ENCODE measurements around the gene CHRM4.
A peak's percentile ranks its signal among the peaks of the same experiment; 100 is the strongest.

Gene CHRM4

DNA sequence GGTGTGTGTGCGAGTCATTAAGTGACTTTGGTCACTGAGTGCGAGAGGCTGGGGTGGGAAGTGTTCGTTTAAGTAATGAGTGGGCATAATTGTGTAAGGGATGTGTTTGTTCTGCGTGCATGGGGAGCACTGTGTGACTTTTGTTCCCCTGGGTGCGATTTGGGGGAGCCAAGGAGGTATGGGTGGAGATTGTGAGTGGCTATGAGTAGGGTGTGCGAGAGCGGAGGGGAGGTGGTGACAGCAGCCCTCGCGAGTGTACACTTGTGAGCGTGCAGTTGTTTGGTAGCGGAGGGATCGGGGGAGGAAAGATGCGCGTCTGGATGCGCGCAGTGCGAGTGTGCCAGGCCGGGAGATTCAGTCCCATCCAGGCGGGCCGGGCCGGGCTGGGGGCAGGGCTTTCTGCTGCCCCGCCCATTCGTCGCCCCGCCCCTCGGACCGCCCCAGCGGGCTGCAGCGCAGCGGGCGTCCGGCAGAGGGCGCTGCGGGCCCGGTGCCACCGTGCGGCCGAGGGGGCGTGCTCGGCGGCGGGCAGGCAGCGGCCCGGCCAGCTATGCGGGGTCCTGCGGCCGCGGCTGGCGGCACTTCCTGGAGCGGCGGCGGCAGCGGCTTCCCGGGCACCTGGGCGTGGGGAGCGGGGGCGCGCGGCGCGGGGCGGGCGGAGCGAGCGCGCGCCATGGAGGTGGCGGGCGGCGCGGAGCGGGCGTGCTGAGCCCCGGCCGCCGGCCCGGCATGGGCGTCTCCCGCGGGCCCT is 44.5 kb downstream of the CHRM4 start, which contains the start of gene DGKZ:
Gene DGKZ, plus strand, starts transcription at position 578 of the 751 bp plus-strand sequence. CDS start 197 bp downstream, outside the sequence.
- peak; percentile 89 for DNase-seq

DNA sequence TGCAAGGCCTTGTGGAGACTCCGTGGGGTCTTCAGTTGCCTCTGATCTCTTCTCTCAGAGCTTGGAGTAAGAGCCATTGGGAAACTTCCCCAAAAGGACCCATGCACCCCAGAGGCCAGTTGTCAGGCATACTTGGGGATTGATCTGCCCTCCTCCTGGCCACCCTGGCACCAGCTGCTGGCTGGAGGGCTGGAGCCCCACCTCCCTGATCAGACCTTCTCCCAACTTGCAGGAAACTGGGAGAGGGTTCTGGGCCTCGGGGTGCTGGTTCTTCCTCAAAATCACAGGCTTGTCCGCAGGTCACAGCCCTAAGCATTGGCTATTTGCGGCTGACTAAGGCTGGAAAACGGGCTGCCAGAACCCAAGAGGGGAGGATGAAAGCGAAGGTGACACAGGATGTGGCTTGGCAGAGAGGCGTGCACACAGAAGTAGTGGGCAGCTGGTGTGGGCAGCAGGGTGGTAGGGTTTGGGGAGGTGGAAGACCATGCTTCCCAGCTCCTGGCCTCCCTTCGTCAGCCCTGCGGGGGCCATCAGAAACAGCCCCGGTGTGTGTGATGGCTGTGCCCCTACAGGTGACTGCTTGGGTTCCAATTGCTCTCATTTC is 45.6 kb downstream of the CHRM4 start:
- peak; percentile 45 for DNase-seq

DNA sequence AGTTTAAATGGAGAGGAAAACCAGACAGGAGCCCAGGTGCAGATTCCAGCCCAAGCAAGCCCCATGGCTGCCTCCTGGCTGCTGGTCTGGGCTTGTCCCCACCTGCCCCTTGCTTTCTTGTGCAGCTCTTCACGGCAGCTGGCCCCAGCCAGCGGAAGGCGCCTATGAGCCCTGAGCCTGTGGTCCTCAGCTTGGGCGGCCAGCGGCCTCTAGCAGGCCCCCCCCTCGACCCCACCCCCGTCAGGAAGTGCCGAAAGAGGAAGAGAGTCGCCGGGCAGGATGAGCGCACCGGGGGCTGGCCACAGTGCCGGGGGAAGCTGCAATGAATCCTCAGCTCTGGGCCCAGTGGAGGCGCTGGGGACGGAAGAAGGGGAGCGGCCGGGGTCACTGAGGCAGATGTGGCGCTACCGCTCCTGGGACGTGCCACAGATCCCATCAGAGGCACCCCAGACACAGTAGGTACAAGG is 46.4 kb downstream of the CHRM4 start:
- DNase-seq = no peak

DNA sequence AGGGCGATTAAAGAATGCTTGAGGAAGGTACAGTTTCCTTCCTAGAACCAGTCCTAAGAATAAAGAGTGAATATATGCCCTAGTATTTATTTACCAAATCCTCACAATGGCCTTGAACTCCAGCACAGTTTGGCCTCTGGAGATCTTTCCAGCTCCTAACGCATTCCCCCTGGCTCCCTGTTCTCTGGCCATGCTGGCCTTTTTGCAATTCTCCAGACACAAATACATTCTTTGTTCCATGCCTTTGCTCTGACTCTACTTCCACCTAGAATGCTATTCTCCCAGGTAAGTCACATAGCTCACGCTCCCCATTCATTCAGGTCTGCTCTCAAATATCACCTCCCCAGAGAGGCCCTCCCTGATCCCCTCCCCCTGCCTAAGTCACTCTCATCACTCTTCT is 48.1 kb downstream of the CHRM4 start:
- no peak for DNase-seq

DNA sequence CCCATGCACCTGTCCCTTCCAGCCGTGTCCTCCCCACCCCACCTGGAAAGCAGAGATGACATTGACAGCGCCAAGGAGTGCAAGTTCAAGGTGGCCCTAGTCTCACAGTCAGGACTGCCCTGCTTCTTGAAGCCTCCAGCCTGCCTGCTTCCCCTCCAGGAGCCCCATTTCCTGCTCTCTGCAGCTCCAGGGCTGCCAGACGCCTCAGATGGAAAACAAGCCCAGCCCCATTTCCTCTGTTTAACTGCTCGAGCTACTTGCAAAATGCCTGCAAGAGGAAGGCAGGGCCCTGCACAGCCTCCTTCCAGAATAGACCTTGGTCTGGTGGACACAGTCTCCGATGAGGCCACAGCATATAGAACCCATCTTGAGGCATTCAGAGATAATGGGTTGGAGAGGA is 49.3 kb downstream of the CHRM4 start:
- DNase-seq = no peak

DNA sequence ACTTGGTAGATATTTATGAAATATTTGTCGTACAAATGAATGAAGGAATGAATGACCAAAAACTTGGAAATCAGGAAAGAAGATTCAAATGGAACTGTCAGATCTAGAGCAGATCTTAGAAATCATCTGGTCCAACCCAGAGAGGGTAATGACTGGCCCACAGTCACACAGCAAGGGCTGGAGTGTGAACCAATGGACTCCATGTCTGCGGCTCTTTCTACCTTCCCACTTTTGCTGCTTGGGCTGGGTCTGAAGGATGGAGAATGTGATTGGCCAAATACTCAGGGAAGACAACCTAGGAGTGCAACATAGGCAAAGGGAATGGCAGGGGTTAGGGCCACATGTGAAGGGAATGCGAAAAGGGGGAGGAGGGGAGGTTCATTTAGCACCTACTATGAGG is 50.1 kb downstream of the CHRM4 start:
- DNase-seq = no peak

DNA sequence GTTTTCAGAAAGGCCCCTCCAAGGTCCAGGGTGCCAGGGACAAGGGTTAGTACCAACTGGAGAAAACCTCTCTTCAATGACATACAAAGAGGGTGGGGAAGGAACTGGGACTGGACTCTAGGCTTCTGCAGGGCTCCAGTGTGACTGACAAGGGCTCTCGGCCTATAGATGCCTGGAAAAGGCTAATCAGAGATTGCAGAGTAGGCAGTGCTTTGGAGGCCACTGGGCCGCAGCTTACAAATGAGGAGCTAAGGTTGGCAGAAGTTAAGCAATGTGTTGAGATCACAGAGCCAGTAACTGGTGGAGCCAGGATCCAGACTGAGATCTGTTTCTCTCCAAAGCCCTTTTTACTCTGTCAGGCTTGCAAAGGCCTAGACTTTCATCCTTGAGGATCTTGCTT is 51.8 kb downstream of the CHRM4 start:
- DNase-seq = no peak

DNA sequence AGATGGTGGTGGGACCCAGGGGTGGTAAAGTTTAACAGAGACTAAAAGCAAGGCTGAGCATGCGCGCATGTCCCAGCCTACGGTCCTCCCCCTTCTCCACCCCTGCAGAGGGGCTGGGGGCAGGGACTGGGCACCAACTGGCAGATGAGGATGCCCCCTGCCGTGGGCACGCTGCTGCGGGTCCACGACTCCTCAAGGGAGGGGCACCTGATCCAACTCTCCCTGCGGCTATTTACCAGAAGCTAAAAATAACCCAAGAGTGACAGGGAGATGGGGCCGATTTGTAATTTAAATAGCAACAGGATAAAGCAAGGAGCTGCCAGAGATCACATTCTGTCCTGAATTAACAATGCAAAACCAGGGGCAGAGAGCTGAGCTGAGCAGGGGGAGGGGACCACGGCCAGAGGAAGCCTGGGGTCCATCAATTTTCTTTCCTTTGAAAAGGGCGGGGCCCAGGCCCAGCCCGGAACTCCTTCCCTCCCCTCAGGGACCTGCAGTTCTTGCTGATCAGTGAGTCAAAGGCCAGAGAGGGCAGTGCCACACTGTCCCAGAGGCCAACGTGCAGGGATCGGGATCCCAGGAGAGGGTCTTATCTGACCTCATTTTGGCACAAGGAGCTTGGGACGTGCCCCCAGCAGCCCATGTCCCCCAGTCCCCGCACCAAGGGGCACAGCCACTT is 52.4 kb downstream of the CHRM4 start:
- no peak for DNase-seq

DNA sequence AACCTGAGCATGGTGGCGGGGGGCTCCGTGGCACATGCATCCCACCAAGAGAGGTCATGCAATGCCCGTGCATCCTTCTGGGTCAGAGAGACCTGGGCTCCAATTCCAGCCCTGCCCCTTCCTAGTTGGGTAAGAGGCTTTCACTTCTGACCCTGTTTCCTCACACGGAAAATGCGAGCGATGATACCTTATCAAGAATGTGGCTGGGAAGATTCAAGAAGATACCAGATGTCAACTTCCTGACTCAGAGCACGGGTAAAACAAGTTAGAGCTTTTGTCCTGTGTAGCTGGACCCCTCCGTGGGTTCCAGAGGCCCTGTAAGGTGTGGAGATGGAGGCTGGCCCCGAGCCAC is 53.0 kb downstream of the CHRM4 start:
- no peak for DNase-seq

DNA sequence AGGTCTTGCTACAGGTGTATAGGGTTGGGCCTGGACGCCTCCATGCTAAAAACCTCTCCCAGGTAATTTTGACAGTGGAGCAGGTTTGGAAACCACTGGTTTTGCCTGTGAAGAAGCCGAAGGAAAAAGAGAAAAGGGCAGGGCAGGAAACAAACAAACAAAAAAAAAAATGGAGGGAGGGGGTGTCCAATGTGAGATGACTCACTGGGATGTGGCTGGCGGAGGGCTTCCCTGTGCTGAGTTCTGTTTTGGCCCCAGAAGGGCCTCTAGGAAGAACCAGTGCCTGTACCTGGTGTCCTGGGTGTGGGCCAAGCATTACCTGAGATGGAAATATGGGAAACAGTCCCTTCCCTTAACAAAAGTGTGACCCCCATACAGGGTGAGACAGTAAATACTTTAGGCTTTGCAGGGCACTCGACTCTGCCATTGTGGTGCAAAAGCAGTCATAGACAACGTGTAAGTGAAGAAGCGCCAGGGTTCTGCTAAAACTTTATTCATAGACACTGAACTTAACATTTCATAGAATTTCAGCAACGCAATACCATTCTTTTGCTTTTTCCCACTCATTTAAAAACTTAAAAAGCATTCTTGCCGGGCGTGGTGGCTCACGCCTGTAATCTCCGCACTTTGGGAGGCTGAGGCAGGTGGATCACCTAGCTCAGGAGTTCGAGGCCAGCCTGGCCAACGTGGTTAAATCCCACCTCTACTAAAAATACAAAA is 53.8 kb downstream of the CHRM4 start:
- no peak for DNase-seq

DNA sequence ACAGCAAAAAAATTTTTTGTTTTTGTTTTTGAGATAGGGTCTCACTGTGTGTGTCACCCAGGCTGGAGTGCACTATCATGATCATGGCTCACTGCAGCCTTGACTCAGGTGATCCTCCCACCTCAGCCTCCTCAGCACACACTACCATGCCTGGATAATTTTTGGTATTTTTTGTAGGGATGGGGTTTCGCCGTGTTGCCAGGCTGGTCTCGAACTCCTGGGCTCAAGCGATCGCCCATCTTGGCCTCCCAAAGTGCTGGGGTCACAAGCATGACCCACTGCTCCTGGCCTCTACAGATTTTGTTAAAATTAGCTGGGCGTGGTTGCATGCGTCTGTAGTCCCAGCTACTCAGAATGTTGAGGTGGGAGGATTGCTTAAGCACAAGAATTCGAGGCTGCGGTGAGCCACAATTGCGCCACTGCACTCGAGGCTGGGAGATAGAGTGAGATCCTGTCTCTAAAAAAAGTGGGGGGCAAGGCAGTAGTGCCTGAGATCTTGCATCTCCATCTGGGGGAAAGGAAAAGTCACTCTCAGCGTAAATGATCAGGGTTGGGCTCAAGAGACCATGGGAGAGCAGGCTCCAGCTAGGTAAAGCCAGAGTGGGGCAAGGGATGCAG is 54.9 kb downstream of the CHRM4 start:
- no peak for DNase-seq

DNA sequence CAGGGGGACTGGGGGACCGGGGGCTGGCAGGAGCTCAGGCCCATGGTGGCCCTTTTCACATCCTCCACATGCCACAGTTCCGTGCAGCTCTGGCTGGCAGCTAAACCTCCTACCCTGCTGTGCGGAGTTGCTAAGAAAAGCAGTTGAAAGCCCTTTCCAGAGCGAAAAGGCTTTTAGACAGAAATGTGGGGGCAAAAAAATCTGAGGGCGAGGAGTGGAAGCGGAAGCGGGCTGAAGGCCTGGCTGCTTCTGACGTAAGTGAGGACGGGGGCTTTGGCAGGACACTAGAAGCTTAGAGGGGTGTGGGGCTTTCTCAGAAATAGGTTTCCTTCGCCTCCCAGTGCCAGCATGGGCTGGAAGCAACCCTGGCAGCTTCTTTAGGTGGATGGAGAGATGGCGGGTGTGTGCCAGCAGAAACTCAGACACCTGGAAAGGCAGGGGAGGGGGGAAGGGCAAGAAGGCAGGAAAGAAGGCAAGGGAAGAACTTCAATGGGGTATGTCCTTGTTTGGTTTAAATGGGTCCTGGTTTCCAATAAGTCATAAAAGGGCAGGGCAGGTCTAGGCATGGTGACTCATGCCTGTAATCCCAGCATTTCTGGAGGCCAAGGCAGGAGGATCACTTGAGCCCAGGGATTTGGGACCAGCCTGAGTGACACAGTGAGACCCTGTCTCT is 55.5 kb downstream of the CHRM4 start:
- DNase-seq = no peak

DNA sequence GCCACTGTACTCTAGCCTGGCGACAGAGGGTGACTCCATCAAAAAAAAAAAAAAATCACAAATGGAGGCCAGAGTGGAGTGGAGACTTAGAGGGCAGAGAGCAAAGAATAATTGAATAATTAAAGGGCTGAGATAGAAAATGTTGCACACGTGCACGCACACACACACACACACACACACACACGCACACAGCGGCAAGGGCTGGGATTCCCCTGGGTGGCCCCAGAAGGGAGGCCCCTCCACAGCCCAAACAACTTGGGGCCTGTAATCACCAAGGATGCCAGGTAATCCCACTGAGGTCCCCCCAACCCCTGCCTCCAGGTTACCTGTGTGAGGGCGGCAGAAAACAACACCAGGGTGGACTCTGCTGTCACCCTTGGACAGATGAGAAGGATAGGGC is 56.3 kb downstream of the CHRM4 start:
- DNase-seq = no peak

DNA sequence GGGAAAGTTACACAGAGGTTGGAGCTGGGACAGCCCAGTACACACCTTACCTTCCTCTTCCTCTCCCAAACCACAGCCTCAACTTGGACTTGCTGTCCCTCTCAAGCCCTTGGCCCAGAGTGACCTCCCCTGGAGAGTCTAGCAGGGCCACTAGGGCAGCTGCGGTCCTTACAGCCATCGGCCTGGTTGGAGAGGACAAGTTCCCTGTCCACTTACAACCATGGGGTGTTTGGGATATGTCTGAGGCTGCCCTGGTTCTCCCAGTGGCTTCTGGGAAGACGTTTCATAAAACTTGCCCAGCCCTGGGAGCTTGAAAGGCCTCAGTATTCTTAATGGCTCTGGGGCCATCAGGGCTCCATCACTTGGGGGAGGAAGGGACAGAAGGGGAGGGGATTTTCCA is 57.4 kb downstream of the CHRM4 start:
- no peak for DNase-seq
